Measurements from ENCODE around the gene GABARAP.

GABARAP gene

GRCh38 chr17:7241090-7241733 lies 1.0 kb downstream of the GABARAP start:
- in situ Hi-C loops (cut with MboI; ENCODE audit: low sequenced_read_pairs): no loop called here

DNA sequence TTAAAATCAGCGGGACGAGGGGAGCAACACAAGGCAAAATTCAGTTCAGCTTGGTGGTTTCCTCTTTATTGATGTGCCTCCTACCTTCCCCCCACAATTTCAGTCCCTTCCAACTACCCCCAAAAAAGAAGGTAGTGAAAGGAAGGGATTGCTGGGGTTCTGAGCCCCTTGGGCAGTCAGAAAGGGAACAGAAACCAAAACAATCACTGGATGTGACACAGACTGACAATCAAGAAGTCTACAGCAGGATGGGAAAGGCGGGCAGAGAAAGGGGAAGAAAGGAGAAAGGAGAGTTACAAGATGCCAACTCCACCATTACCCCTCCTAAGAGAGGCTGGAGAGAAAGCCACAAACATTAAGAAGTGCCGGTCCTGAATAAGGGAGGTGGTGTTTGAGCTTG lies 1.9 kb downstream of the GABARAP start:
- in situ Hi-C loops (cut with MboI; ENCODE audit: low sequenced_read_pairs): no loop called here

DNA sequence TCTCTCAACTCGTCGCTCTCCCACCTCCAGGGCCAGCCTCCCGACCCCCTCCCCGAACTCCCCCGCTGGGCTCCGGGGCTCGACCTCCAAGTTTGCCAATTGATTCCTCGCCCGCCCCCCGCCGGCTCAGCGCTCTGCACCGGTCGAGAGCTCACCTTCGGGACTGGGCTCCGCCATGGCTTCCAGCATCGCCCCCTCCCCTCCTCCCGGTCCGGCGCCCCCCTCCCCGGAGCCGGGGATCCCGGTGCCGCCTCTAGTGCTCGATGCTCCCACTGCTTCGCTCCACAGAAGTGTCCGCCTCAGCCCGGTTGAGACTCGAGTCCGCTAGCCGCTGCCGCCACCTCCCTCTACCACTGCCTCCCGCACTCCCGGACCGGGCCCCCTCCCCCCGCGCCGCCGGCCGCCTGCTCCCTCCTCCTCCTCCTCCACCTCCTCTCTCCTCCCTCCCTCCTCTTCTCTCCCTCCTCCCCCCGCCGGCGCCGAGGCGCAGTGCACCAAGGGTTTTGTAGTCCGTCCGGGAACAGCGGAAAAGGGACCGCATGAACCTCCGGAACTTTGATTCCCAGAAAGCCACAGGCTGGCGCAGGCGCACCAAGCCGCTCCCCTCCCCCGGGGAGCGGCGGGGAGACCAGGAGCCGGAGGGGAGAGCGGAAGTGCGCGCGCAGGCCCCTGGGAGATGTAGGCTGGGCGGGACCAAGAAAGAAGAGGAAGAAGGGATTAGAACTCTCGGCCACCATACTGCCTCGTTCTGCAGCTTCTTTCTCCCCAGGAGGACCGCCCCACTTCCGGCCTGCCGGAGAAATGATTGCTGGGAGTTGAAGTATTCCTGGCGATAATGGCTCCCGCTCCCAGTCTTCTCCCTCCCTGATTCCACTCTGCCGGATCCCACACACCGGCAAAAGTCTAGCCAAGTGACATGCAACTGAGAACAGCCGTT lies 2.9 kb downstream of the GABARAP start, which contains the start of gene PHF23:
Gene PHF23, minus strand, starts transcription at position 367 of the 937 bp plus-strand sequence. Its CDS starts 178 bp downstream, at position 189.
- in situ Hi-C loops (cut with MboI; ENCODE audit: low sequenced_read_pairs): no loop called here

DNA sequence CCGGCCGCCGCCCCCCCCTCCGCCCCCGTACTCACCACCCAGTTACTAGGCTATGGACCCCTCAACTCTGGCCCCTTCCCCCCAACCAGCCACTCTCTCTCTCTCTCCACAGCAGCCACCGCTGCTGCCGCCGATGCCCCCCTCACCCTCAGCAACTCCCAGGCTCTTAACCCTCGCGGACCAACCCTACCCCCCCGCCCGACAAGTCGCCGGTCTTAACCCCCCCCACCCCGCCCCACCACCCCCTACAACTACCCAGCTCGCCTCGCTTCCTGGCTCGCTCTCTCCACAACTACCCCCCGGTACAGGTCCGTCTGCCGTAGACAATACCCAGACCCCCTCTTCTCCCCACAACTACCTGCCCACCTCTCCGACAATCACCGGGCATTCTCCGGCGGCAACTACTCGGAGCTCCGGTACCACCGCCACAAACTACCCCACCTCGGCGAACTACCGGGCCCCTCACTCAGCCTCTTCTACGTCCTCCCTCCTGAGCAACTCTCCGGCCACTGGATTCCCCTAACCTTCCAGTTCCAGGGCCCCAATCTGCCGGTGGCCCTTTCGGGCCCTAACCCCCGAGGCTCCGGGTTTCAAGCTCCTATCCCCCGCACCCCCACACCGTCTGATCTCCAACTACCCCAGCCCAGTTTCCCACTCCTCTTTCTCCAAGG lies 3.7 kb downstream of the GABARAP start:
- in situ Hi-C loops (cut with MboI; ENCODE audit: low sequenced_read_pairs): no loop called here

GRCh38 chr17:7237761-7238419 lies 4.4 kb downstream of the GABARAP start:
- in situ Hi-C loops (cut with MboI; ENCODE audit: low sequenced_read_pairs): no loop called here

- in situ Hi-C loops (cut with MboI; ENCODE audit: low sequenced_read_pairs): no loop called here
Measured at GRCh38 chr17:7237266-7237760, 4.9 kb downstream of the GABARAP start.

- in situ Hi-C loops (cut with MboI; ENCODE audit: low sequenced_read_pairs): no loop called here
Measured at GRCh38 chr17:7236808-7237207, 5.4 kb downstream of the GABARAP start.

- in situ Hi-C loops (cut with MboI; ENCODE audit: low sequenced_read_pairs): no loop called here
Measured at GRCh38 chr17:7235693-7236665, 6.3 kb downstream of the GABARAP start.

GRCh38 chr17:7234083-7234951 lies 7.9 kb downstream of the GABARAP start, which contains the start of gene DVL2:
DVL2 (minus strand) TSS chr17:7234517; CDS start chr17:7234262, 255 bp downstream.
- in situ Hi-C loops (cut with MboI; ENCODE audit: low sequenced_read_pairs): no loop called here

GRCh38 chr17:7233701-7234082 lies 8.6 kb downstream of the GABARAP start:
- in situ Hi-C loops (cut with MboI; ENCODE audit: low sequenced_read_pairs): no loop called here

- in situ Hi-C loops (cut with MboI; ENCODE audit: low sequenced_read_pairs): no loop called here
Measured at GRCh38 chr17:7232114-7232513, 10.1 kb downstream of the GABARAP start.

GRCh38 chr17:7229504-7229903 lies 12.7 kb downstream of the GABARAP start:
- in situ Hi-C loops (cut with MboI; ENCODE audit: low sequenced_read_pairs): no loop called here

GRCh38 chr17:7228920-7229319 lies 13.3 kb downstream of the GABARAP start:
- in situ Hi-C loops (cut with MboI; ENCODE audit: low sequenced_read_pairs): no loop called here

DNA sequence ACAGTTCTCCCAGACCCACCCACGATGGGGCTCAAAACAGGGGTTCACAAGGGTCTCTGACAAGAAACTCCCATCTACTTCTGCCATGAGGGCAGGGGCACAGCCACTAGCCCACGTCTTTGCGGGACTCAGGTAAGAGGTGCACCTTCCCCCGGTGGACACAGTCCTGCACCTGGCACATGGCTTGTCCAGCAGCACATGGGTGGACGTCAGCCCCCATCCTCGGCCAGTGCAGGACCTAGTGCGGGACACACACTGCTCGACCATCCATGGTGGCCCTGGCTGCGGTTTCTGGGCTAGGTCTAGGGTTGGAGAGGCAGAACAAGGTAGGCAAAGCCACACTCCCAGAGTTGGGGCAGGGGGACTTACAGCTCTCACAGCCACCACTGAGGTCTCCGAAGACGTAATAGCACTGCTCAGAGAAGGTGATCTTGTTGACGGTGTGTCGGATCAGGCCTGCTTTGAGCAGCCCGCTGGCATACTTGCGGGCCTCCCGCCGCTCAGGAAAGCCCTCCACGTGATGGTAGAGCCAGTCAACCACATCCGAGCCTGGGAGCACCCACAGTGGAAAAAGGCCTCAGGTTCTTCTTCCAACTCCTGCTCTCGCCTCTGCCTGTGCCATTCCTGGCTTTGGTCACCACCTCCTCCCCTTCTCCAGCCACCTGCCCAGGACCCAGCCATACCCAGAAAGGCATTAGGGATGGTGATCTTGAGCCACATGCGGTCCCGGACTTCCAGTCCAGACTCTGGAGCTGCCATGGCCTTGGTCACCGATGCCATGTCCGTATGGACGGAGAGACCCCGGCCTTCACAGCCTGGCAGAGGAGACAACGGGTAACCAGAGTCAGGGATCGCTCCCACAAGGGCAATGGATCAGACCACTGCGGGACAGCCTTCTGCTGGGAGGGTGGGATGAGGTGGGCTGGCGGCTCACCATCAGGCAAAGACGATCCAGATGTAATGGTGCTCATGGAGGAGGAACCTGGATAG lies 15.2 kb downstream of the GABARAP start:
- in situ Hi-C loops (cut with MboI; ENCODE audit: low sequenced_read_pairs): no loop called here

GRCh38 chr17:7225711-7226331 lies 16.4 kb downstream of the GABARAP start:
- in situ Hi-C loops (cut with MboI; ENCODE audit: low sequenced_read_pairs): no loop called here

GRCh38 chr17:7224661-7225111 lies 17.6 kb downstream of the GABARAP start:
- in situ Hi-C loops (cut with MboI; ENCODE audit: low sequenced_read_pairs): no loop called here

- in situ Hi-C loops (cut with MboI; ENCODE audit: low sequenced_read_pairs): no loop called here
Measured at GRCh38 chr17:7224110-7224509, 18.1 kb downstream of the GABARAP start.
